Liver (tissue), 2 donors: ENCODE data around the gene NRSN2.

ENCODE experiments used
- CTCF ChIP-seq: fragments of 150-350 bp; IDR thresholded peaks from 2 replicates; pipeline ENCODE4 v1.5.1; 2017; ENCODE audit warnings: improper control_type of control experiment, low read depth, low read length; ENCODE audit not compliant: missing input control
- REST ChIP-seq: IDR thresholded peaks from 2 replicates; pipeline ENCODE4 v1.6.1; 2016; ENCODE audit warnings: antibody characterized with exemption, mild to moderate bottlenecking
- donor health status: healthy.

- no peak for TF ChIP-seq REST
- no peak for TF ChIP-seq CTCF
These were observed 33.5 kb upstream of the NRSN2 start for GRCh38 chr20:313402-313801.
